ENCODE results near the gene KIAA1217.
A peak's percentile ranks its signal among the peaks of the same experiment; 100 is the strongest.
"Not testable (repeated sequence)": the region's sequence is repeated elsewhere in the genome, so short reads cannot be mapped to it uniquely, and the experiment has no call there.

KIAA1217 gene

DNA sequence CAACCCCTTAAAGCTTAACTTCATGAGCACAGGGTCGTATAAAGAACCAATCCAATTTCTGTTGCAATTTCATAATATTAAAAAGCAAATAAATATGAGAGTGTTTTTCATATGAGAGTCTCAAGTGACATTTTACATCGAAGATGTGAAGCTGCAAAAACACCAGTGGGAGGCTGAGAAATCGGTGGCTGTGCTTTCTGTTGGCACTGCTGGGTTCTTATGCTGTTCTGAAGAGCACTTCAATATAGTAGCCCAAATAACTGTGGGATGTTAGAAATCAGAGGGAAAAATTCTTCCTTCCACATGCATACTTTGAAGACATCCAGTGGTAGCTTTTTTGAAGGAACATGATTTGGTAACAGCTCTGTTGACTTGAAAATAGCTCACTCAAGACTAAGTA lies 269.0 kb downstream of the KIAA1217 start:
- no peak for DNase-seq (ENCODE audit: low read depth, low spot score)
- no peak overlapping the region for H3K4me3 ChIP-seq (ENCODE audit: low read depth, low read length)
- in situ Hi-C loops (cut with HindIII; ENCODE audit: low sequenced_read_pairs) = no loop called here
- TF ChIP-seq CTCF (IDR thresholded peaks at IDR 0.05; ENCODE audit: low read depth, low read length) = no peak

DNA sequence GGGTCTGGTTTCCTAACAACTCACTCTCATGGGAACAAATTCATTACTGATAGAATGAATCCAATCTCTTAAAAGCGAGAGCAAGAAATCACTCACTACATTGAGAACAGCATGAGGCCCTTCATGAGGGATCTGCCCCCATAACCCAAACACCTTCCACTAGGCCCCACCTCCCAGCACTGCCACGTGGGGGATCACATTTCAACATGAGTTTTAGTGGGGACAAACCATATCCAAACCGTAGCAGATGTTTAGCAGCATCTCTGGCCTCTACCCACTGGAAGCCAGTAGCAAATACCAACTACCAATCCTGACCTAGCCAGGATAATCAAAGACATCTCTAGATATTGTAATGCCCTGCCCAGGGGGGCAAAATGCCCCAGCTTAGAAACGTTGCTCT lies 270.9 kb downstream of the KIAA1217 start:
- no peak for DNase-seq (ENCODE audit: low read depth, low spot score)
- in situ Hi-C loops (cut with HindIII; ENCODE audit: low sequenced_read_pairs) = no loop called here
- no peak for TF ChIP-seq CTCF (IDR thresholded peaks at IDR 0.05; ENCODE audit: low read depth, low read length)
- no peak overlapping the region for H3K4me3 ChIP-seq (ENCODE audit: low read depth, low read length)

DNA sequence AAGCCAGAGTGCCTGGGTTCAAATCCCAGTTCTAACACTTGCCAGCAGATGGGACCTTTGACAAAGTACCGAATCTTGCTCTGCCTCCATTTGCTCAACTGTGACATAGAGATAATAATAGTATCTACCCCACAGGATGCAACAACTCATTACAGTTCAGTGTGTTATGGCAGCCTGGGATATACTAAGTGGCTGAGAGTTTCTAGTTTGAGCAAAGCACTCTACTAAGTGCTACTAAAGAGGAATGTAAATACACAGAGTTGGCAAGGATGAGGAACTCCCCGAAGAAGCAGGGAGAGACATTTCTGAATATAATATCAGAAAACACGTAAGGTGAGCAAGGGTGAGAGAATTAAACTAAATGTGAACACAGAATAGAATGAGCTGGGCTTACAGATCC lies 271.5 kb downstream of the KIAA1217 start:
- in situ Hi-C loops (cut with HindIII; ENCODE audit: low sequenced_read_pairs) = no loop called here
- no peak for DNase-seq (ENCODE audit: low read depth, low spot score)

DNA sequence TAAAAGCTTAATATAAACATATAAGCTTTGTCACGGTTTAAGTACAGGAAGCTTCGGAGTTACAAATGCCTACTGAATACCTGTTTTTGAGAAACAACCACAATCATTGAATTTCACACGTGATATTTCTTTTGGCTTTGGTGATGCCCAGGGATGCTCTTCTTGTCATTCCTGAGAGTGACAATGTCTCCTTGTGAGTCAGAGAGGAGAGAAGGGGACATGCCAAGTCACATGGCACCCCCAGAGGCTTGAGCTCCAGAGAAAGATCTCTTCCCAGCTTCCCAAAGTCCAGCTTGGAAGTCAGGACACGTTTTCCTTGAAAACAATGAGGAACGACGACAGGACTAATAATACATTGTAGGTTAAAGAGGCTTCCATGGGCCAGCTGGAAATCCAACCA lies 272.3 kb downstream of the KIAA1217 start:
- in situ Hi-C loops (cut with HindIII; ENCODE audit: low sequenced_read_pairs) = no loop called here
- no peak for TF ChIP-seq CTCF (IDR thresholded peaks at IDR 0.05; ENCODE audit: low read depth, low read length)
- DNase-seq (ENCODE audit: low read depth, low spot score) = no peak
- no peak overlapping the region for H3K4me3 ChIP-seq (ENCODE audit: low read depth, low read length)

More for the DNA sequence above, 271.5 kb downstream of the KIAA1217 start:
- no peak overlapping the region for H3K4me3 ChIP-seq (ENCODE audit: low read depth, low read length)
- TF ChIP-seq CTCF (IDR thresholded peaks at IDR 0.05; ENCODE audit: low read depth, low read length) = no peak

DNA sequence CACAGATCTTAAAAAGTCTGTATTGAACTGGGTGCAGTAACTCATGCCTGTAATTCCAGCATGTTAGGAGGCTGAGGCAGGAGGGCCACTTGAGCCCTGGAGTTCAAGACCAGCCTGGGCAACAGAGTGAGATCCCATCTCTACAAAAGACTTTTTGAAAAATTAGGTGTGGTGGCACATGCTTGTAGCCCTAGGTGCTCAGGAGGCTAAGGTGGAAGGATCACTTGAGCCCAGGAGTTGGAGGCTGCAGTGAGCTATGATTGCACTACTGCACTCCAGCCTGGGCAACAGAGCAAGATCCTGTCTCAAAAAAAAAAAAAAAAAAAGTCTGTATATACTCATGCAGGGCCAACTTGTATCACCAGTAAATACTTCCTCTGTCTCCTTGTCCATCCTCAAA lies 273.8 kb downstream of the KIAA1217 start:
- H3K4me3 ChIP-seq (ENCODE audit: low read depth, low read length); DNase-seq (ENCODE audit: low read depth, low spot score); in situ Hi-C loops (cut with HindIII; ENCODE audit: low sequenced_read_pairs): not testable (repeated sequence)

- peak; percentile 71 for DNase-seq (ENCODE audit: low read depth, low spot score)
- in situ Hi-C loops (cut with HindIII; ENCODE audit: low sequenced_read_pairs) = no loop called here
- no peak overlapping the region for H3K4me3 ChIP-seq (ENCODE audit: low read depth, low read length)
- no peak for TF ChIP-seq CTCF (IDR thresholded peaks at IDR 0.05; ENCODE audit: low read depth, low read length)
These were observed 274.8 kb downstream of the KIAA1217 start for GRCh38 chr10:24483701-24484100.

DNA sequence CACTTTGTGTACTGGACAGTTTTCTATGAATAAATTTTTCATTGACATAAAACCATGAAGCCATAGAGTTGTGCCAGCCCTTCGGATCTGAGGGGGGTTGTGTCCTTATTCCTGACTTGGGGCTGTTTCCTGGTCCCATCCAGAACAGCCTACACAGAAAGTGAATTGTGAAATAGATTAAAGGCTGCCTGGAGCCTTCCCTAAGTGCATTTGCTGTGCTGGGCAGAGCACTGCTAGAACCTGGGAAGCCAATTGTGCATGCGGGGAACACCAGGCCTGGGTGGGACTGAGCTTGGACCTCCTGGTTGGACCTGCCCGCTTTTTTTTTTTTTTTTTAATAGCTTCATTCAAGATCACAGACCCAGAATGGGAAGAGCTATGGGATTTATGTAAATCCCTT lies 275.8 kb downstream of the KIAA1217 start:
- no peak for TF ChIP-seq CTCF (IDR thresholded peaks at IDR 0.05; ENCODE audit: low read depth, low read length)
- no peak overlapping the region for H3K4me3 ChIP-seq (ENCODE audit: low read depth, low read length)
- DNase-seq (ENCODE audit: low read depth, low spot score) = no peak
- in situ Hi-C loops (cut with HindIII; ENCODE audit: low sequenced_read_pairs) = no loop called here

Measured in astrocyte of the spinal cord (primary cell).